Measurements from ENCODE around the gene FAT1. TPM values are rescaled to one million over a fixed set of nuclear protein-coding genes. Genes with fewer than 3 reads are reported as not detected.

Gene FAT1
- total RNA-seq, 2 donors from 2014 or later, result 175 to 215 TPM

GRCh38 chr4:186570193-186570996, 153.3 kb downstream of the FAT1 start:
- TF ChIP-seq CTCF (IDR thresholded peaks at IDR 0.05), result no peak
- no peak for TF ChIP-seq POLR2A (IDR thresholded peaks at IDR 0.05)
- no peak for TF ChIP-seq POLR2AphosphoS5 (IDR thresholded peaks at IDR 0.05)
- H3K4me3 ChIP-seq, result no peak overlapping the region
- WGBS, result 22% methylated on average over 23 of the region's 23 CpGs
- H3K27ac ChIP-seq, result no peak overlapping the region
- intact Hi-C loops (cut with DNase I), result no loop called here
- no peaks in the 10 kb centered on the region for H3K27me3 ChIP-seq (replicated peaks; ENCODE audit: insufficient read depth)
- no peak for DNase-seq (ENCODE audit: low spot score)
- no peaks in the 10 kb centered on the region for H3K36me3 ChIP-seq
- H3K9me3 ChIP-seq, result no peaks in the 10 kb centered on the region
- no peaks in the 10 kb centered on the region for H3K4me1 ChIP-seq (replicated peaks)

GRCh38 chr4:186569533-186570192, 154.0 kb downstream of the FAT1 start:
- no peaks in the 10 kb centered on the region for H3K27me3 ChIP-seq (replicated peaks; ENCODE audit: insufficient read depth)
- TF ChIP-seq POLR2AphosphoS5 (IDR thresholded peaks at IDR 0.05) (no peak), POLR2A (IDR thresholded peaks at IDR 0.05) (no peak), CTCF (IDR thresholded peaks at IDR 0.05) (no peak)
- H3K27ac ChIP-seq, result no peak overlapping the region
- H3K4me1 ChIP-seq (replicated peaks), result no peaks in the 10 kb centered on the region
- intact Hi-C loops (cut with DNase I), result no loop called here
- H3K36me3 ChIP-seq, result no peaks in the 10 kb centered on the region
- WGBS, result 56% methylated on average over 10 of the region's 10 CpGs
- H3K9me3 ChIP-seq, result no peaks in the 10 kb centered on the region
- H3K4me3 ChIP-seq, result no peak overlapping the region
- no peak for DNase-seq (ENCODE audit: low spot score)

GRCh38 chr4:186566068-186566467, 157.6 kb downstream of the FAT1 start:
- 73% methylated on average over 7 of the region's 7 CpGs for WGBS
- Histone ChIP-seq H3K27me3 (replicated peaks; ENCODE audit: insufficient read depth) (no peaks in the 10 kb centered on the region), H3K9me3 (no peaks in the 10 kb centered on the region), H3K27ac (no peak overlapping the region), H3K4me1 (replicated peaks) (no peaks in the 10 kb centered on the region), H3K36me3 (no peaks in the 10 kb centered on the region), H3K4me3 (no peak overlapping the region)
- TF ChIP-seq CTCF (IDR thresholded peaks at IDR 0.05) (no peak), POLR2A (IDR thresholded peaks at IDR 0.05) (no peak), POLR2AphosphoS5 (IDR thresholded peaks at IDR 0.05) (no peak)
- intact Hi-C loops (cut with DNase I), result no loop called here
- DNase-seq (ENCODE audit: low spot score), result no peak

GRCh38 chr4:186563761-186564160, 159.9 kb downstream of the FAT1 start:
- intact Hi-C loops (cut with DNase I), result no loop called here
- H3K4me1 ChIP-seq (replicated peaks), result no peaks in the 10 kb centered on the region
- TF ChIP-seq POLR2AphosphoS5 (IDR thresholded peaks at IDR 0.05) (no peak), POLR2A (IDR thresholded peaks at IDR 0.05) (no peak), CTCF (IDR thresholded peaks at IDR 0.05) (no peak)
- H3K36me3 ChIP-seq, result no peaks in the 10 kb centered on the region
- 71% methylated on average over 11 of the region's 11 CpGs for WGBS
- no peaks in the 10 kb centered on the region for H3K27me3 ChIP-seq (replicated peaks; ENCODE audit: insufficient read depth)
- no peaks in the 10 kb centered on the region for H3K9me3 ChIP-seq
- H3K27ac ChIP-seq, result no peak overlapping the region
- H3K4me3 ChIP-seq, result no peak overlapping the region
- DNase-seq (ENCODE audit: low spot score), result no peak
